A172 (cell line): ENCODE measurements around the gene NECAB2. TPM values are rescaled to one million over a fixed set of nuclear protein-coding genes. Genes with fewer than 3 reads are reported as not detected.

Experiments used
- DNase-seq: peaks from one replicate; pipeline ENCODE4 v3.0.0-alpha.2; 2015; ENCODE audit warnings: low spot score
- total RNA-seq: library from RNA; depleted of rRNA; stranded (reverse); fragments of >200 nt; shearing (Covaris generic); gene quantifications from 2 replicates; pipeline ENCODE4 v1.2.3, GENCODE V29; 2014

NECAB2 gene
- total RNA-seq, 1 experiment from 2014 or later, result 8.5 TPM

DNA sequence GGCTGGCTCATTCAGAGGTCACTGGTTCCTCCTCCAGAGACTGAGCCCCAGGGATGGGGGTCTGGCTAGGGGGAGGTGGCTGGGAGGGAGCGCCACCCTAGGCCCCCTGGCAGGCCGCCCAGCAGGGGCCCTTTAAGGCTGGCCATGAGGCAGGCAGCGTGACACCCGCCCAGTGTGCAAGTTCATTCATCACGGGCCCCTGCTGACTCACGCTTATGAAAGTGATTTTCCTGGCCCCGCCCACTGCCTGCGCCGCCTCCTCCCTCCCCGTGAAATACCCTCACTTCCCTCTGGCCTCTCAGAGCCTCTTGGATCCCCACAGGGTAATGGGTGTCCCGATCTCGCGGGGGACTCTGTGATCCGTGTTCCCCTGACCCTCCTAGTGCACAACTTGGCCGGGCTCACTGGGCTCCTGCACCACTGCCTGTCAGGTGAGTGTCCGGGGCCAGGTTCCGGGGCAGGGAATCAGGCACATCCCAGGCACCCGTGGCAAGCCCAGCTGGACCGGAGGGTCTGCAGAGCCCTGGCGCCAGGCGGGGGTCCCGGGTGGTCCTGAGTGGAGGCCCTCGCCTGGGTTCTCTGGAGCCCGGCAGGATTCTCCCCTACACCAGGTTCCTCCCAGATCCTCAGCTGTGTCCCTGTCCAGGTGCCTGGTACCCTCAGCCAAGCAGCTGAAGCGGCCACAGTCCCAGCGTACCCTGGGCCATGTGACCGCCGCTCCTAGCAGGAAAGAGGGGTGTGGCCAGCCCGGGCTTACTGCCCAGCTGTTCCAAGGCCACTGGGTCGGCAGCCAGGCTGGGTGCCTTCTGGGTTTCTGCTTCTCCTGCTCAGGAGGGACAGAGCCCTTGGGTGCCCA is 14.9 kb upstream of the NECAB2 start, which contains the start of gene OSGIN1:
OSGIN1 (plus strand) TSS at position 301 of the 856 bp plus-strand sequence. CDS start 4,432 bp downstream, outside the sequence.
- peak; percentile 97 for DNase-seq

DNA sequence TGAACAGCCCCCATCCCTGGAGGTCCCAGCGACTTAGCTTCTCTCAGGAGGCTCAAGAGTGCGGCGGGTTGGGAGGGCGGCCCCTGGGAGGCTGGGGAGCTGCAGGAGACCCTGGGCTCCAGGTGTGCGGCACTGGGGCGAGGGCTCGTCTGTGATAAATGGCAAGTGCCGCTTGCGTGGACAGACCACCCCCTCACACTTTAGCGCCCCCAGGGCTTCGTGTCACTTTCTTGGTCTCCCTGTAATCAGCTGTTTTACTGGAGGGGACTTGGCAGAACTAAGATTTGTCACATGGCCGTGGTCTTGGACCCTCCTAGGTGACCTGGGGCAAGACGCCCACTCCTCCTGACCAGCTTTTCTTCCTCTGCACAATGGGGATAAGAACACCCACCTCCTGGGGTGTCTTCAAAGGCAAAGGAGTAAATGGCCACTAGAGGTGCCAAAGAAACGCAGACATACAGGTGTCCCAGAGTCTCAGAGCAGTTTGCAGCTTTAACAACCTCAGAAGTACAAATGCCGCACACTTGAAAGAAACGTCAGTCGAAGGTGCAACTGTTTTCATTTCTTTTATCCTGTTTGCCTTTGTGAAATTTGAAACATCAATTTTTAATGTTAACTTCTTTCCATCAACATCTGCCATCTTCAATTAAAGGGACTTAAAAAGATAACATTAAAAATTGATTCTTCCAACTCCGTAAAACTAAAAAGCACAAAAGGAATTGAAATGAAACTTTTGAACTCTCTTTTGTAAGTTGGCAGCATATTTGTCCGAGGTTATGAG is 14.1 kb upstream of the NECAB2 start:
- DNase-seq, result peak; percentile 76

DNA sequence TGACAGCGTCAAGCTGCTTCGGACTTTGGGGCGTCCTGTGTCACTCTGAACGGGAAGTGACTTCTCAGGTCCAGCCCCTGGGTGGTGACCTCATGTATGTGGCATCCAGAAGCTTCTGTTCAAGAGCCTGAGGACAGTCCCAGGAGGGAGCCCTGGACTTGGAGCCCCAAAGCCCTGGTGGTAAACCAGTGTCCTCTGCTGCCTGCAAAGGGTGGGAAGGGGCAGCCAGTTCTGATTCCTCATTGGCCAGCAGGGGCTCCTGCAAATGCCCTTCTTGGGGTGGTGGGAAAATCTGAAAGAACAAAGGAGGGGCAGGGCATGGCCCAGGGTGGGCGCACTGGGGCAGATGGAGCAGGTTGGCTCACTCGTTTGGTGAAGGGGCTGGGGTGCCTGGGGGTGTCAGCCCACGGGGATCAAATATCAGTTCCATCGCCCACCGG is 13.4 kb upstream of the NECAB2 start:
- DNase-seq, result peak; percentile 76

GRCh38 chr16:83955218-83956130 is 12.6 kb upstream of the NECAB2 start:
- no peak for DNase-seq

DNA sequence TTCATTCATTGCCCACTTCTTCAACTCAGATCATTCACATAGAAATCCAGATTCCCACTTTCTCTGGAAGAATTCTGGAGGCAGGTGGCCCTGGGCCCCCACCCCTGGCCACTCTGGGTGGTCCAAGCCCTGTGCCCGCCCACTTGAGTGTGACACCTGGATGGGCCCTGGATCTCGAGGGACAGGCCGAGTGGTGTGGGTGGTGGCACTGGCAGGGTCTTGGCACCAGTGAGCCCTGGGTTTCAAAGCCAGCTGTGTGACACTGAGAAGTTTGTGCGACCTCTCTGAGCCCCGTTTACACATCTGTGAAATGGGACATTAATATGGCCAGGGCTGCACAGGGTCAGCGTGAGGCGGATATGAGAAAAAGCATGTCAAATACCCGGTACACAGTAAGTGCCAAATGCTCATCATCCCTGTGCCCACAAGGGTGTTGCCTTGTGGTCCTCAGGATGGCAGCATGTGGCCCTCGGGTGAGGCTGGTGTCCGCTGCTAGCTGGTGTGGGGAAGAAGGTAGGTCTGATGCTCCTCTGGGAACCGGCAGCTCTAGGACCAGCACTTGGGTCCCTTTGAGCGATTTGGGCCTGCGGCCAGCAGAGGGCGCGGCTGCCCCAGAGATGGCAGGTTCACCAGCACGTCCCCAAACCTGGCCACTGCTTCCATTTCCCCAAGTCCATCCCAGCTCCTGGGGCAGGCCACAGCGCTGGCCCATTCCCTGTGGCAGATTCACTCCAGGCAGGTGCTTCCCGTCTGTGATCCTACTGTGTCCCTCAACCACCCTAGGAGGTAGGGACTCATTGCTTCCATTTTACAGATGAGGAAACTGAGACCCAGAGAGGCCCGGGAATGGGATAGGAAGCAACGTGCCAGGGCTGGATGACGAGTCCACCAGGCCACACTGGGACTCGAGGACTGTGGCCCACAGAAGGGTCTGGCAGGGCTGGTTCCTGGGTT is 11.4 kb upstream of the NECAB2 start:
- DNase-seq, result peak; percentile 67

- no peak for DNase-seq
These were observed 10.7 kb upstream of the NECAB2 start for GRCh38 chr16:83957296-83957855.

DNA sequence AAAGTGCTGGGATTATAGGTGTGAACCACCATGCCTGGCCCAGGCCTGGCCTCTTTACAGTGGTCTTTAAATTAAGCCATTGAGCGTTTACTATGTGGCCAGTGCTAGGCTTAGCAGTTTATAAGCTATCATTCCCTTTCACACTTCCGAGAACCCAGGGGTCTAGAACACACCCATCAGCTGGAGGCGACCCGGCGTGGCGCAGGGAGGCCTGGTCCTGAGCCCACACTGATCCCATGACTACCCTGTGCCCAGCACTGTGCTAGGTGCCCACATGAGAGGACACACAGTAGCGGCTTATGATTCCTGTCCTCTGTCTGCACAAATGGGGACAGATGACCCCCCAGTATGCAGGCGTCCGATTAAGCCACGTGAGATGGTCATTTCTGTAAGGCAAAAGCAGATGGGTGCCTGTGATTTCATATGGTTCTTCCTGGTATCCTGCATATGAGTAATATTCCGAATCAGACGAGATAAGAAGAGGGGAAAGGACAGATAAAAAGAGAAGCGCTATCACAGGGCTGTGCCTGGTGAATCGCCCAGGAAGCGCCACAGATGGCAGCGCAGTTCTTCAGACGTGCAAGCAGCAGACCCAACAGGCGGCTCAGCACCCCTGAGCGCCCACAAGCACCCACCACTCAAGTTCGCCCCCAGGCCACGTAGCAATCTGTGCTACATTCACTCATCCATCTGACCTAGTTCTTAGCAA is 9.8 kb upstream of the NECAB2 start:
- DNase-seq, result no peak

DNA sequence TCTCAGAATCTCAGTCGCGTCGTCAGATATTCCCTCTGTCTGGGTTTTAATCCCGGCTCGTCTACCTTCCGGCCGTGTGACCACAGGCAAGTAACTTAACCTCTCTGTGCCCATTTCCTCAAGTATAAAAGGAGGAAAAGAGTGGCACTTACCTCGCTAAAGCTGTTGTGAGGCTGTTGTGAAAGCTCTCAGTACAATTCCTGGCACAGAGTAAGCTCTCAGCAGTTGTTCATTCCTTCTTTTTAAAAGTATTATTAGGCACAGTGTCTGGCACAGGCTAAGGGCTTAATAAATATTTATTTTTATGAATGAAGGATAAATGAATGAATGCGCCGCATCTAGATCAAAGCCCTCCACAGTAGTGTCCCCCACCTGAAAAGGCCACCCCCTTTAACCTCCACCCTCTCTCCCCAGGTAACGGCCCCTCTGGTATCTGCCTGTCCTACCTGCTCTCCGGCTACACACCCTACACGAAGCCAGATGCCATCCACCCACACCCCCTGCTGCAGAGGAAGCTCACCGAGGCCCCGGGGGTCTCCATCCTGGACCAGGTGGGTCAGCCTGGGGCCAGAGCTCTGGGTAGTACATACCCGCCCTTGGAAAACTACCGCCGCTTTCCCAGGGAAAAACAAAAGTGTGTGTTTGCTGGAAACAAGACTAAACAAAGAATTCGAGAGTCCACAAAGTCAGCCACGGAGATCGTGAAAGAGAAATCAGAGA is 9.0 kb upstream of the NECAB2 start:
- no peak for DNase-seq

GRCh38 chr16:83959656-83960434 is 8.2 kb upstream of the NECAB2 start:
- DNase-seq, result no peak

GRCh38 chr16:83960521-83961249 is 7.4 kb upstream of the NECAB2 start:
- no peak for DNase-seq

DNA sequence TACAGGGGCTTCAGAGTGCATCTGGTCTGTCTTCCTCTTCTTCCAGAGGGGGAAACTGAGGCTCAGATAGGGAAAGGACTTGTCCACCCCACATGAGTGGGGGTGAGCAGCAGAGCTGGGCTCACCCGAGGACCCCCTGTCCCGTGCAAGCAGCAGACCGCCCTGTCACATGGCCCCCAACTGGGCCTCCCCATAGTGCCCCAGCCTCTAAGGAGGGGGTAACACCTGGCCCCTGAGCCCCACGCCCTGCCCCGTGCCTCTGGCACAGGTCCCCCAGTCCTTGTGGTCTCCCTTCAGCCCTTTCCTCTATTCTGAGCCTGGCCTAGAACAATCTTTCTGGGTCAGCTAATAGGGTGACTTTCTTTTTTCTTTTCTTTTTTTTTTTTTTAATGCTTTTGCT is 6.5 kb upstream of the NECAB2 start:
- DNase-seq, result no peak

DNA sequence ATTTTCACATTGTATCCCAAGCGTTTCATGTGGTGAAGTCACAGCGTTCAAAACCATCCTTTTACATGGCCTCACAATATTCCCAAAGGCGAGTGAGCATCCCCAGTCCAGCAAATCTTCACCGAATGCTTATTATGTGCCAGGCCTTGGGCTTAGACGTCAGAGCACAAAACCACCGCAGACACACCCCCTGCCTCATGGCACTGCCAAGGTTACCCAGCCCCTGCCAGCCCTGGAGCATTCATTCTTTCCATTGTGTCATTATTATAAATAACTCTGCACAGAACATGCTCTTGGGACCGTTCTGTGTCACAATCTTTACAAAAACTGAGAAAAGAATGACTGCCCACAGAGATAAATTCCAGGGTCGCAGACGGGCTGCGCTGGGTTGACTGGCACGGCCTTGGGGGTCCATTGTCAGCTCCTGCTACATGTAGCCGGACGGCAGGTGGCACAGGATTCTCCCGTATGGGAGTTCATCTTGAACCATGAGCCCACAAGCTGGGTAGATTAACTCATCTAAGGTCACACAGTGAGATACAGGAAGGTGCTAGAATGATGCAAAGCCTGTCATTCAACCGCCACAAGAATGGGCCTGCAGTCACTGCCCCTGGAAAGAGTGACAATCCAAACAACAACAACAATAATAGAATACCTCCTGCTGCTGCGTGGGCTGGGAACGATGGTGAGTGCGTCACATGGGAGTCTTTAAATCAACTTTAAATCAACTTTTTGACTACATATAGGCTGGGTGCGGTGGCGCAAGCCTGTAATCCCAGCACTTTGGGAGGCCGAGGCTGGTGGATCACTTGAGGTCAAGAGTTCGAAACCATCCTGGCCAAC is 4.5 kb upstream of the NECAB2 start:
- no peak for DNase-seq

GRCh38 chr16:83964684-83965443 is 3.2 kb upstream of the NECAB2 start:
- no peak for DNase-seq

- DNase-seq, result no peak
These were observed 2.4 kb upstream of the NECAB2 start for GRCh38 chr16:83965444-83966152.

- no peak for DNase-seq
These were observed 1.8 kb upstream of the NECAB2 start for GRCh38 chr16:83966153-83966696.
